H1 (cell line): ENCODE results near the gene A4GALT.

Source experiments
- CHD2 ChIP-seq: IDR thresholded peaks from 2 replicates; pipeline ENCODE4 v1.6.1; 2012; ENCODE audit warnings: low read length, improper control_type of control experiment
- CTCF ChIP-seq, 3 experiments: IDR thresholded peaks; 1 replicate in 2 of 3; 2 replicates in 1 of 3; pipeline versions ENCODE4 v1.5.1 to v1.6.1; 2011; ENCODE audit warnings: low read length in 3 of 3, mild to moderate bottlenecking in 3 of 3, inconsistent platforms in 2 of 3, low read depth in 1 of 3, moderate library complexity in 1 of 3; ENCODE audit not compliant: insufficient read depth in 1 of 3; ENCODE audit errors: control extremely low read depth in 1 of 3
- POLR2A ChIP-seq, 2 experiments: IDR thresholded peaks; 1 replicate in 1 of 2; 2 replicates in 1 of 2; pipeline ENCODE4 v1.6.1; 2011; ENCODE audit warnings: low read depth in 2 of 2, low read length in 2 of 2, mild to moderate bottlenecking in 2 of 2; ENCODE audit errors: control extremely low read depth in 1 of 2
- POLR2AphosphoS5 ChIP-seq: IDR thresholded peaks from 2 replicates; pipeline ENCODE4 v1.6.1; 2011; ENCODE audit warnings: low read depth, low read length
- RXRA ChIP-seq: IDR thresholded peaks from 2 replicates; pipeline ENCODE4 v1.6.1; 2011; ENCODE audit warnings: low read depth, mild to moderate bottlenecking, low read length, moderate library complexity; ENCODE audit not compliant: insufficient read depth
- YY1 ChIP-seq: IDR thresholded peaks from 2 replicates; pipeline ENCODE4 v1.6.1; 2011; ENCODE audit warnings: low read depth, mild to moderate bottlenecking, low read length

- TF ChIP-seq POLR2A (IDR thresholded peaks at IDR 0.05; ENCODE audit: control extremely low read depth in 1 of 2, low read depth in 2 of 2, low read length in 2 of 2) (no peak), CHD2 (no peak), CTCF (IDR thresholded peaks at IDR 0.05; ENCODE audit: control extremely low read depth in 1 of 3, insufficient read depth in 1 of 3, low read depth in 1 of 3, low read length in 3 of 3) (no peak), YY1 (no peak), POLR2AphosphoS5 (no peak), RXRA (no peak)
These were observed 6.1 kb upstream of the A4GALT start for GRCh38 chr22:42726811-42727210.
